ENCODE results near the gene IMMP2L. TPM values are rescaled to one million over a fixed set of nuclear protein-coding genes. Genes with fewer than 3 reads are reported as not detected.
"Not testable (repeated sequence)": the region's sequence is repeated elsewhere in the genome, so short reads cannot be mapped to it uniquely, and the experiment has no call there.

Gene IMMP2L
- total RNA-seq, 2 experiments from 2014 or later = 5.2 to 6.5 TPM

DNA sequence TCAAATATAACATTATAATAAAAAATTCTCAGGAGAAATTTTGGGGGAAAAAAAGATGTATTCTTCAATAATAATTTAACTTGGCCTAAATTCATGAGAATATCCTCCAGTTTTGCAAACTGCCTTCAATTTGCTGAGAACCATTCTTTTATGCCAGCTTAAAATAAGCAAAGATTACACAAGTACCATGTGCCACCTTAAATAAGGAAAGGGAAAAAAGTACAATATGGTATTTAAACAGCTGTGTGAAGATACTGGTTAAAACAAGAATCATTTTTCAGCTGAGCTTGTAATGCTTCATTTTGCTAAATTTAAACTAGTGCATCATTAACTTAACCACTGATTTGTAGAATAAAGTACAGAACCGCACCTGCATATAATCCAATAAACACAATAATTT lies 253.6 kb downstream of the IMMP2L start:
- CTCF ChIA-PET = no interaction called here
- H3K9me3 Mint-ChIP-seq = no peaks in the 10 kb centered on the region
- POLR2A ChIA-PET = interaction anchor here (0.7 kb wide), 1 partner anchor 1069 kb away, joined by 4 read pairs; no protein-coding TSS in a partner anchor
- H3K27ac Mint-ChIP-seq = no peak overlapping the region
- H3K27me3 Mint-ChIP-seq = no peaks in the 10 kb centered on the region
- no peak for DNase-seq
- H3K4me3 Mint-ChIP-seq = no peak overlapping the region
- H3K4me1 Mint-ChIP-seq = peaks cover 3% of the 10 kb centered on the region
- H3K36me3 Mint-ChIP-seq (ENCODE audit: low read depth) = no peaks in the 10 kb centered on the region

- H3K4me3 Mint-ChIP-seq = no peak overlapping the region
- CTCF ChIA-PET = interaction anchor here (0.6 kb wide), 1 partner anchor 37 kb away, joined by 4 read pairs; no protein-coding TSS in a partner anchor
- no peaks in the 10 kb centered on the region for H3K27me3 Mint-ChIP-seq
- DNase-seq = no peak
- no peaks in the 10 kb centered on the region for H3K36me3 Mint-ChIP-seq (ENCODE audit: low read depth)
- H3K4me1 Mint-ChIP-seq = peaks cover 3% of the 10 kb centered on the region
- POLR2A ChIA-PET = no interaction called here
- H3K27ac Mint-ChIP-seq = no peak overlapping the region
- no peaks in the 10 kb centered on the region for H3K9me3 Mint-ChIP-seq
Measured at GRCh38 chr7:111301891-111302290, 260.4 kb downstream of the IMMP2L start.

DNA sequence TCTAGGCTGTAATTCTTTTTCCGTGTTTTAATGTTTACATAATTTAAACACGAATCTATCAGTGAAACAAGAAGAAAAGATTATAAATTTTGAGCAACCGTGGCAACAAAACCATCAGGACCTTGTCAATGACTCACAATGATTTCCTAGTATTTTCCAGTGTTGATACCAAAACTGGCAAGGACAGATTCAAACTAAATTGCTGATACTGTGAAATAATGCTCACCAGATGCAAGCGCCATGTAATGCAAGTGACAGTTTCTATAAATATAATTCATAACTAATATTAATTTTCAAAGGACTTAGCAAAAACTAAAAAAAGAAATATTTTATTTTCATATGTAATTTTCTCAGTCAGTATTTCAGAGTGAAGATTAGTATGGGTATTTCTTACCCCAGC lies 267.8 kb downstream of the IMMP2L start:
- no peaks in the 10 kb centered on the region for H3K36me3 Mint-ChIP-seq (ENCODE audit: low read depth)
- no peaks in the 10 kb centered on the region for H3K4me1 Mint-ChIP-seq
- H3K4me3 Mint-ChIP-seq = no peak overlapping the region
- no peak overlapping the region for H3K27ac Mint-ChIP-seq
- no peaks in the 10 kb centered on the region for H3K9me3 Mint-ChIP-seq
- ChIA-PET POLR2A (no interaction called here), CTCF (no interaction called here)
- DNase-seq = no peak
- no peaks in the 10 kb centered on the region for H3K27me3 Mint-ChIP-seq

DNA sequence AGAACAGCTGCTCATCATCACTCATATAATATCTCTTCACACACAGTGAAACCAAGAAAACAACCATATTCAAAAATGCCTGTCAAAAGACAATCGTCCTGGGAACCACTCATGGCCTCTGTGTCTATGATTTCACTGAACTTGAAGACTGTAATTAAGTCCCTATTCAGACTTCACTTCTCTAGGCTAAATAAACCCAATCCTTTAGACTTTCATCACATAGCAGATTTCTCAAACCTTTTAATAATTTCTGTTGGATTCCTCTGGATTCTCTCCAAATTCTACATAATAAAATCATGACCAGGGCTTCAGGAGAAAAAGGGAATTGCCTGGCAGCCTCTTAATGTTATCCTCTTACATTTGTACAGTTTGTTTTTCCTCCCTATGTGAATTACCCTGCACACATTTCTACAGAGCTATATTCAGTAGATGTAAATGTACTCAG lies 270.2 kb downstream of the IMMP2L start:
- no peak overlapping the region for H3K27ac Mint-ChIP-seq
- no peaks in the 10 kb centered on the region for H3K4me1 Mint-ChIP-seq
- no peak for DNase-seq
- H3K9me3 Mint-ChIP-seq = peaks cover 2% of the 10 kb centered on the region
- CTCF ChIA-PET = interaction anchor here (1.0 kb wide), 1 partner anchor 11 kb away, joined by 4 read pairs; no protein-coding TSS in a partner anchor
- POLR2A ChIA-PET = no interaction called here
- no peaks in the 10 kb centered on the region for H3K36me3 Mint-ChIP-seq (ENCODE audit: low read depth)
- H3K4me3 Mint-ChIP-seq = no peak overlapping the region
- H3K27me3 Mint-ChIP-seq = no peaks in the 10 kb centered on the region

GRCh38 chr7:111290982-111291381 lies 271.3 kb downstream of the IMMP2L start:
- ChIA-PET POLR2A (no interaction called here), CTCF (no interaction called here)
- no peak overlapping the region for H3K4me3 Mint-ChIP-seq
- H3K27me3 Mint-ChIP-seq = no peaks in the 10 kb centered on the region
- no peaks in the 10 kb centered on the region for H3K36me3 Mint-ChIP-seq (ENCODE audit: low read depth)
- H3K27ac Mint-ChIP-seq = no peak overlapping the region
- H3K4me1 Mint-ChIP-seq = no peaks in the 10 kb centered on the region
- no peak for DNase-seq
- H3K9me3 Mint-ChIP-seq = peaks cover 2% of the 10 kb centered on the region

DNA sequence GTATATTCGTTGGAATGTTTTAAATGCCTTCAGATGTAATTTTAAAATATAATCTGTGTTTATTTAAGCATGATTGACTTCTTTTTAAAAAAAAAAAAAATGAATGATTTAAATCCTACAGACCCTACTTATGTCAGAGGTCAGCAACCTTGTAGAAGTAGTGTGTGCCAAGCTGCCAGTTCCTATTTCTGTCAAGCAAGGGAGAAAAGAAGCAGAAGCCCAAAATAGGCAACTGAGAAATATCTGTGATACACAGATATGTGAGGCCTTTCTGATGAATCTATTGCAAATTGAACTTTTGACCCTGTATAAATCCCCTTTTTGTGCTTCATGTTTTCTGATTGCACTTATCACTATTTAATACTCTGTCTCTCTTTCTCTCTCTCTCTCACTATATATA lies 271.9 kb downstream of the IMMP2L start:
- DNase-seq = no peak
- Mint-ChIP-seq H3K4me3 (no peak overlapping the region), H3K9me3 (peaks cover 2% of the 10 kb centered on the region), H3K27ac (no peak overlapping the region), H3K36me3 (ENCODE audit: low read depth) (no peaks in the 10 kb centered on the region), H3K4me1 (no peaks in the 10 kb centered on the region), H3K27me3 (no peaks in the 10 kb centered on the region)
- CTCF ChIA-PET = no interaction called here
- POLR2A ChIA-PET = no interaction called here

DNA sequence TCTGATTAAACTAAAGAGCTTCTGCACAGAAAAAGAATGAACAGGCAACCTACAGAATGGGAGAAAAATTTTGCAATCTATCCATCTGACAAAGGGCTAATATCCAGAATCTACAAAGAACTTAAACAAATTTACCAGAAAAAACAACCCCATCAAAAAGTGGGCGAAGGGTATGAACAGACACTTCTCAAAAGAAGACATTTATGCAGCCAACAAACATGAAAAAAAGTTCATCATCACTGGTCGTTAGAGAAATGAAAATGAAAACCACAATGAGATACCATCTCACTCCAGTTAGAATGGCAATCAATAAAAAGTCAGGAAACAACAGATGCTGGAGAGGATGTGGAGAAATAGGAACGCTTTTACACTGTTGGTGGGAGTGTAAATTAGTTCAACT lies 273.9 kb downstream of the IMMP2L start:
- POLR2A ChIA-PET; DNase-seq; H3K27me3 Mint-ChIP-seq; H3K9me3 Mint-ChIP-seq; H3K27ac Mint-ChIP-seq; H3K4me1 Mint-ChIP-seq; H3K36me3 Mint-ChIP-seq (ENCODE audit: low read depth); H3K4me3 Mint-ChIP-seq: not testable (repeated sequence)
- CTCF ChIA-PET = interaction anchor here (0.7 kb wide), 1 partner anchor 822 kb away, joined by 3 read pairs; no protein-coding TSS in a partner anchor

DNA sequence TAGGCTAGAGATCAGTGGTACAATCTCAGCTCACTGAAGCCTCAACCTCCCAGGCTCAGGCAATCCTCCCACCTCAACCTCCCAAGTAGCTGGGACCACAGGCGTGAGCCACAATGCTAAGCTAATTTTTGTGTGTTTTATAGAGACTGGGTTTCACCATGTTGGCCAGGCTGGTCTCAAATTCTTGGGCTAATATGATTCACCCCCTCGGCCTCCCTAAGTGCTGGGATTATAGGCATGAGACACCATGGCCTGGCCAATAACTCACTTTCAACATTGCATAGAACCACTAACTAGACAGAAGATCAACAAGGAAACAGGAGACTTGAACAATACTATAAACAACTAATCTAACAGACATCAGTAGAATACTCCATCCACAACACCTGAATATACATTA lies 279.7 kb downstream of the IMMP2L start:
- Mint-ChIP-seq H3K27ac (no peak overlapping the region), H3K9me3 (peaks cover 4% of the 10 kb centered on the region), H3K4me3 (no peak overlapping the region), H3K4me1 (no peaks in the 10 kb centered on the region), H3K27me3 (no peaks in the 10 kb centered on the region), H3K36me3 (ENCODE audit: low read depth) (no peaks in the 10 kb centered on the region)
- no peak for DNase-seq
- CTCF ChIA-PET = no interaction called here
- POLR2A ChIA-PET = no interaction called here

GRCh38 chr7:111274857-111275256 lies 287.4 kb downstream of the IMMP2L start:
- DNase-seq = no peak
- ChIA-PET CTCF (no interaction called here), POLR2A (no interaction called here)
- Mint-ChIP-seq H3K4me1 (no peaks in the 10 kb centered on the region), H3K27ac (no peak overlapping the region), H3K27me3 (no peaks in the 10 kb centered on the region), H3K4me3 (no peak overlapping the region), H3K9me3 (no peaks in the 10 kb centered on the region), H3K36me3 (ENCODE audit: low read depth) (no peaks in the 10 kb centered on the region)

GRCh38 chr7:111272092-111272491 lies 290.2 kb downstream of the IMMP2L start:
- CTCF ChIA-PET = interaction anchor here (0.8 kb wide), 1 partner anchor 13 kb away, joined by 3 read pairs; no protein-coding TSS in a partner anchor

DNA sequence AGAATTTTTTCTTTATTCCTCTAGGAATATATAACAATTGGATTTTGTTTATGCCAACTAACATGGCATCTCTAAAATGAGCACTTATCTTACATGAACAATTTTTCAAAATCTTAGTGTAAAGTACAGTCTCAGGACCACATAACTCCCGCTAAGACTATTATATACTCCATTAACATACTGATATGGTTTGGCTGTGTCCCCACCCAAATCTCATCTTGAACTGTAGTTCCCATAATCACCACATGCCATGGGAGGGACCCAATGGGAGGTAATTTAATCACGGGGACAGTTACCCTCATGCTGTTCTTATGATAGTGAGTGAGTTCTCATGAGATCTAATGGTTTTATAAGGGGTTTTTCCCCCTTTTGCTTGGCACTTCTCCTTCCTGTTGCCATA lies 291.5 kb downstream of the IMMP2L start:
- H3K27me3 Mint-ChIP-seq; H3K36me3 Mint-ChIP-seq (ENCODE audit: low read depth); H3K27ac Mint-ChIP-seq; H3K9me3 Mint-ChIP-seq; DNase-seq; H3K4me1 Mint-ChIP-seq; CTCF ChIA-PET; POLR2A ChIA-PET; H3K4me3 Mint-ChIP-seq: not testable (repeated sequence)

More at GRCh38 chr7:111272092-111272491, 290.2 kb downstream of the IMMP2L start:
- DNase-seq = no peak
- no peaks in the 10 kb centered on the region for H3K27me3 Mint-ChIP-seq
- H3K4me1 Mint-ChIP-seq = no peaks in the 10 kb centered on the region
- POLR2A ChIA-PET = no interaction called here
- no peaks in the 10 kb centered on the region for H3K9me3 Mint-ChIP-seq
- H3K27ac Mint-ChIP-seq = no peak overlapping the region
- no peaks in the 10 kb centered on the region for H3K36me3 Mint-ChIP-seq (ENCODE audit: low read depth)
- H3K4me3 Mint-ChIP-seq = no peak overlapping the region

DNA sequence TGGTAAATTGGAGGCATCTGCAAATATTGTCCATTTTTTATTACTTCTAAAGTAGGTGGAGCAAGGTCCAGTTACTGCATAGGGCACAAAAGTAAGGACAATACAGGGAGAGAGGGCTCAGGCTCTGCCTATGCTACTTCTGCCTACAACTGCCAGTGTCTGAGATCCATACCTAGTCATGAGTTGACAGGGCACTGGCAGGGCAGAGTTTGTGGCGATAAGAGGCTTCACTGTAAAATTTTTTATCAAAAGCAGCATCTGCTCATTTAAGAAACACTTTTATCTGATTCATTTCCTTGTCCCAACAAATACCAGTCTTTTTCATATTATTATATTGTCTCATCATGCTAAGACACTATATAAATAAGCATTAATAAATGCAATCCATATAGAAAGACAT lies 293.4 kb downstream of the IMMP2L start:
- Mint-ChIP-seq H3K4me3 (no peak overlapping the region), H3K4me1 (peaks cover 5% of the 10 kb centered on the region), H3K9me3 (no peaks in the 10 kb centered on the region), H3K27ac (no peak overlapping the region), H3K36me3 (ENCODE audit: low read depth) (no peaks in the 10 kb centered on the region), H3K27me3 (no peaks in the 10 kb centered on the region)
- POLR2A ChIA-PET = no interaction called here
- CTCF ChIA-PET = no interaction called here
- no peak for DNase-seq

DNA sequence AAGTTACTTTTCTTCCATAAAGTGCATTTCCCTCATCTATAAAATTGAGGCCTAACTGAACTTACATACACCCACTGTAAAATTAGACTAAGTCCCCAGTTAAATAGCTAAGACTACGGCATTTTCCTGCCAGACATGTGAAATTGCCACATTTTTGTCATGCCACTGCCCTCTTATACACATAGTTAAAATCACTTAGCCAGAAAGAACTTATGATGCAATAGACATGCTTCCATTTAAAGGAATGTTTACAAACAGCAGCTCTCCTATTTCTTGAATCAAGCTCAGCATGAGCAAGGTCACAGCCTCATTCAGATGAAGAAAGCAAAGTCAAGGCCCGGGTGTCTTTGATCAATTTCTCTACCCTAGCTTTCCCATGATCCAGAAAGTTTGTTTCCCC lies 295.7 kb downstream of the IMMP2L start:
- CTCF ChIA-PET = no interaction called here
- no peak for DNase-seq
- H3K4me3 Mint-ChIP-seq = no peak overlapping the region

GRCh38 chr7:111265394-111265793 lies 296.9 kb downstream of the IMMP2L start:
- ChIA-PET CTCF (no interaction called here), POLR2A (no interaction called here)
- DNase-seq = no peak
- H3K36me3 Mint-ChIP-seq (ENCODE audit: low read depth) = no peaks in the 10 kb centered on the region
- no peaks in the 10 kb centered on the region for H3K27me3 Mint-ChIP-seq
- H3K27ac Mint-ChIP-seq = no peak overlapping the region
- H3K4me1 Mint-ChIP-seq = peaks cover 5% of the 10 kb centered on the region
- no peak overlapping the region for H3K4me3 Mint-ChIP-seq
- no peaks in the 10 kb centered on the region for H3K9me3 Mint-ChIP-seq

More for the DNA sequence above, 295.7 kb downstream of the IMMP2L start:
- no peaks in the 10 kb centered on the region for H3K27me3 Mint-ChIP-seq
- H3K4me1 Mint-ChIP-seq = peaks cover 5% of the 10 kb centered on the region
- no peaks in the 10 kb centered on the region for H3K9me3 Mint-ChIP-seq
- POLR2A ChIA-PET = no interaction called here
- H3K27ac Mint-ChIP-seq = no peak overlapping the region
- no peaks in the 10 kb centered on the region for H3K36me3 Mint-ChIP-seq (ENCODE audit: low read depth)

Data from activated CD4-positive, alpha-beta T cell treated with anti-CD3 and anti-CD28 coated beads, Interleukin-2, amount 10 ng/mL, durations not matched to agents 7 days and 5 days (primary cell).